Measurements from ENCODE around the gene ATP10A. TPM values are rescaled to one million over a fixed set of nuclear protein-coding genes. Genes with fewer than 3 reads are reported as not detected.

The ATP10A gene
- polyA plus RNA-seq, 3 donors = 0.71 to 3.9 (median 0.92) TPM

GRCh38 chr15:25707656-25708365, 155.3 kb downstream of the ATP10A start:
- WGBS (ENCODE audit: insufficient coverage) = 93% methylated on average over 20 of the region's 27 CpGs
- no peak for TF ChIP-seq CTCF (IDR thresholded peaks at IDR 0.05)
- no peak overlapping the region for H2AFZ ChIP-seq (ENCODE audit: insufficient read depth, low read depth, low read length, poor library complexity, severe bottlenecking)
- no peaks in the 10 kb centered on the region for H3K9me3 ChIP-seq (replicated peaks in 1 of 2; ENCODE audit: control insufficient read depth in 1 of 2, insufficient read depth in 1 of 2, low read length in 2 of 2)
- Mint-ChIP-seq H3K9me3 (no peaks in the 10 kb centered on the region), H3K36me3 (peaks cover 0 to 7% of the 10 kb centered on the region in 2 donors), H3K4me1 (no peaks in the 10 kb centered on the region), H3K27ac (no peak overlapping the region), H3K27me3 (ENCODE audit: low read depth in 3 of 3) (peaks cover 0 to 2% (median 0%) of the 10 kb centered on the region in 3 donors), H3K4me3 (no peak overlapping the region)
- H3K4me1 ChIP-seq (ENCODE audit: control insufficient read depth in 1 of 2, insufficient read depth in 2 of 2, low read length in 2 of 2) = no peaks in the 10 kb centered on the region
- no peak overlapping the region for H3K4me2 ChIP-seq (replicated peaks; ENCODE audit: extremely low read depth, low read length, poor library complexity, severe bottlenecking)
- no peaks in the 10 kb centered on the region for H3K79me2 ChIP-seq (ENCODE audit: insufficient read depth, low read length)
- H3K4me3 ChIP-seq (replicated peaks in 1 of 3; ENCODE audit: low read depth in 2 of 3, low read length in 3 of 3) = no peak overlapping the region
- no peaks in the 10 kb centered on the region for H3K27me3 ChIP-seq (ENCODE audit: control insufficient read depth in 2 of 2, insufficient read depth in 2 of 2, low read length in 2 of 2)
- no peak overlapping the region for H3K9ac ChIP-seq (ENCODE audit: insufficient read depth, low read length, poor library complexity, severe bottlenecking)
- no peak for DNase-seq
- intact Hi-C loops (cut with micrococcal nuclease) = no loop called here
- H3K27ac ChIP-seq (ENCODE audit: low read depth in 1 of 2, low read length in 2 of 2) = no peak overlapping the region
- no peaks in the 10 kb centered on the region for H3K36me3 ChIP-seq (replicated peaks in 1 of 2; ENCODE audit: control insufficient read depth in 1 of 2, insufficient read depth in 2 of 2, low read length in 2 of 2)
- H4K20me1 ChIP-seq (ENCODE audit: insufficient read depth, low read length) = no peaks in the 10 kb centered on the region

DNA sequence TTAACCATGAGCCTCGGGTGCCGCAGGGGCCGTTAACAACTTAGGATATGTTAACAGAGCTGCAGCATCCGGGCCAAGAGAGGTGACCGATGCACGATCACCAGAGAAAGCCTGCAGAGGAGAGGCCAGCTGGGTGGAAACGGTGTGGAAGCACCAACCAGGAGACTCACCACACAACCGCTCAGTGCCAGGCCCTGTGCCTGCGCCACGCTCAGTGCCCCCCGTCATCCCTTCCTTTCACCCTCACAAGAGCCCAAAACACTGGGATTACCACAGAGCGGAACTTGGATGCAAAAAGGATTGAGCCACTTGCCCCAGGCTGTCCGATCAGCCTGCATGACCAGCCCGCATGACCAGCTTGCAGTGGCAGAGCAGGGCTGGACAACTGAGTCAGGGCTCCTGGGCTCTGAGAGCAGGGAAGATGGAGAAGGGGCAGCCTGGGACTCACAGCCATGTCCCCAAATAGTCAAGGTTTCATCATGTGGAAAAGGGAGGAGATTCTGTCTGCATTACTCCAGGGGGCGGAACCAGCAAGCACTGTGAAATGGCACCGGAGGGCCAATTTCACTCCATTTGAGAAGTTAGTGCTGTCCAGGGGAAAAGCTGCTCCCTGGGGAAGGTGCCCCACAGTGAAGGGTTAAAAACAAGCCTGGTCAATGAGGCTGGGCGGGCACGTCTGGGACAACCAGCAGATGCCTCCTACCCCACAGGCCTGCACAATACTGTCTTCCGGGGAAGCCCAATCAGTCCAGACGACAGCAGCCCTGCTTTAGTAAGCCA, 156.8 kb downstream of the ATP10A start:
- intact Hi-C loops (cut with micrococcal nuclease) = no loop called here
- Histone ChIP-seq H3K79me2 (ENCODE audit: insufficient read depth, low read length) (no peaks in the 10 kb centered on the region), H3K4me2 (replicated peaks; ENCODE audit: extremely low read depth, low read length, poor library complexity, severe bottlenecking) (no peak overlapping the region), H3K4me1 (ENCODE audit: control insufficient read depth in 1 of 2, insufficient read depth in 2 of 2, low read length in 2 of 2) (no peaks in the 10 kb centered on the region), H3K4me3 (replicated peaks in 1 of 3; ENCODE audit: low read depth in 2 of 3, low read length in 3 of 3) (no peak overlapping the region), H3K9ac (ENCODE audit: insufficient read depth, low read length, poor library complexity, severe bottlenecking) (no peak overlapping the region), H3K27ac (ENCODE audit: low read depth in 1 of 2, low read length in 2 of 2) (no peak overlapping the region), H3K27me3 (ENCODE audit: control insufficient read depth in 2 of 2, insufficient read depth in 2 of 2, low read length in 2 of 2) (no peaks in the 10 kb centered on the region), H3K9me3 (replicated peaks in 1 of 2; ENCODE audit: control insufficient read depth in 1 of 2, insufficient read depth in 1 of 2, low read length in 2 of 2) (no peaks in the 10 kb centered on the region), H2AFZ (ENCODE audit: insufficient read depth, low read depth, low read length, poor library complexity, severe bottlenecking) (no peak overlapping the region), H4K20me1 (ENCODE audit: insufficient read depth, low read length) (no peaks in the 10 kb centered on the region), H3K36me3 (replicated peaks in 1 of 2; ENCODE audit: control insufficient read depth in 1 of 2, insufficient read depth in 2 of 2, low read length in 2 of 2) (no peaks in the 10 kb centered on the region)
- H3K27me3 Mint-ChIP-seq (ENCODE audit: low read depth in 3 of 3) = peaks cover 0 to 2% (median 0%) of the 10 kb centered on the region in 3 donors
- no peaks in the 10 kb centered on the region for H3K4me1 Mint-ChIP-seq
- WGBS (ENCODE audit: insufficient coverage) = 94% methylated on average over 15 of the region's 20 CpGs
- peaks cover 0 to 2% of the 10 kb centered on the region in 2 donors for H3K36me3 Mint-ChIP-seq
- no peak overlapping the region for H3K27ac Mint-ChIP-seq
- no peak overlapping the region for H3K4me3 Mint-ChIP-seq
- no peak for TF ChIP-seq CTCF (IDR thresholded peaks at IDR 0.05)
- no peaks in the 10 kb centered on the region for H3K9me3 Mint-ChIP-seq
- DNase-seq = no peak

All from CD14-positive monocyte (primary cell).